Activated CD8-positive, alpha-beta memory T cell treated with anti-CD3 and anti-CD28 coated beads for 36 hours (primary cell): ENCODE results near the gene PCGF6. TPM values are rescaled to one million over a fixed set of nuclear protein-coding genes. Genes with fewer than 3 reads are reported as not detected.
"Not testable (repeated sequence)": the region's sequence is repeated elsewhere in the genome, so short reads cannot be mapped to it uniquely, and the experiment has no call there.

ENCODE experiments used
- CTCF ChIA-PET: fragments of 350-600 bp; sonication (Branson Sonifier 250); formaldehyde crosslinking; loops from one replicate; lab custom pipeline; 2021; ENCODE audit warnings: antibody characterized with exemption; lab: Charles Lee
- POLR2A ChIA-PET: fragments of 350-600 bp; sonication (Branson Sonifier 250); formaldehyde crosslinking; loops from one replicate; lab custom pipeline; 2021; ENCODE audit warnings: antibody characterized with exemption; lab: Charles Lee
- total RNA-seq, 2 experiments: library from RNA; stranded (reverse); gene quantifications; one replicate each; pipeline ENCODE4 v1.2.3, GENCODE V29; 2021

The PCGF6 gene
- total RNA-seq, 2 experiments from 2014 or later, result 17.9 to 18.3 TPM

DNA sequence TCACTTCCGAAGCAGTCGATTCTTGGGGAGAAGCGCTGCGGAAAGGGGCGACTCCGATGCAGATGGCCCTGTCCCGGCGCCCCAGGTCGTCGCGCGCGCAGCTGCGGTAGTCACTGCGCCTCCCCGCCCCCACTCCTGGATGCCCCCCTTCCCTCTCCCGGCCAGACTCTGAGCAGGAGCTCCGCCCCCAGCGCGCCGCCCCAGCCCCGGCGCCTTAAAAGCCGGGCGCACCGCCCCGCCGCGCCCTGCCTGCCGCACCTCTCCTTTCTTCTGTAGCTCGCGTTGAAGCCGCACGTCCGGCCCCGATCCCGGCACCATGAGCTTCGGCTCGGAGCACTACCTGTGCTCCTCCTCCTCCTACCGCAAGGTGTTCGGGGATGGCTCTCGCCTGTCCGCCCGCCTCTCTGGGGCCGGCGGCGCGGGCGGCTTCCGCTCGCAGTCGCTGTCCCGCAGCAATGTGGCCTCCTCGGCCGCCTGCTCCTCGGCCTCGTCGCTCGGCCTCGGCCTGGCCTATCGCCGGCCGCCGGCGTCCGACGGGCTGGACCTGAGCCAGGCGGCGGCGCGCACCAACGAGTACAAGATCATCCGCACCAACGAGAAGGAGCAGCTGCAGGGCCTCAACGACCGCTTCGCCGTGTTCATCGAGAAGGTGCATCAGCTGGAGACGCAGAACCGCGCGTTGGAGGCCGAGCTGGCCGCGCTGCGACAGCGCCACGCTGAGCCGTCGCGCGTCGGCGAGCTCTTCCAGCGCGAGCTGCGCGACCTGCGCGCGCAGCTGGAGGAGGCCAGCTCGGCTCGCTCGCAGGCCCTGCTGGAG, 73.8 kb downstream of the PCGF6 start, which contains the start of gene INA:
INA (plus strand) TSS at position 243 of the 817 bp plus-strand sequence; CDS start at position 317, 74 bp downstream.
- POLR2A ChIA-PET, result interaction anchor here (0.6 kb wide), 1 partner anchor 184 kb away, joined by 7 read pairs; no protein-coding TSS in a partner anchor
- CTCF ChIA-PET, result interaction anchor here (0.6 to 1.3 kb wide), 3 partner anchors 12 to 86 kb away, joined by 3 to 5 read pairs (median 3); no protein-coding TSS in a partner anchor

DNA sequence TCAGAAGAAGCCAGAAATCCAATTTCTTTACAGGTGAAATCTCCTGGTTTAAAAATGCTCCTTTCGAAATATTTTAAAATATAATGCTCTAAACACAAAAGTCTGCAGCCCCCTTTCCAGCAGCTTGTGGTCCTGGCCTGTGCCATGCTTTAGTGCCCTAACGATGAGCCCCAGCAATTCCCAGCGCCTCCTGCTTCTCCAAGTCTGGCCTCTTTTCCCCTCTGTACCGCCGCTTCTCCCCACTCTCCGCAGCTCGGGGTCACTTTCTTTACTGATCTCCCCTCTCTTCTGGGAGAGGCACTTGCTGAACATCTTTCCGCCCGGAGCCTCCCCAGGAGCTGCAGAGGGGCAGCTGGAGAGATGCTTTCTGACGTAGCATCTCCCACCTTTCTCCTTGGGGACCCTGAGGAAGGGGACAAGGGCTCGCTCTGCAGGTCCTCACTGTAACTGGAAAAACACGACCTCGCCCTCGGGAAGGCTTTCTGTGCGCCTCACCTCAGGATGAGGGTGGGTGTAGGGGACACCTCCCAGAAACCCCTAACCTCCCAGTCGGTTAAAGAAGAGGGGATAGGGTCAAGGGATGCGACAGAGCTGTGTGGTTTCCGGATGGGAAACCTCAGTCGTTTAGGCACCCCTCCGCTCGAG, 74.6 kb downstream of the PCGF6 start:
- CTCF ChIA-PET, result interaction anchor here (0.8 to 1.3 kb wide), 2 partner anchors 12 to 85 kb away, joined by 3 to 5 read pairs; no protein-coding TSS in a partner anchor
- POLR2A ChIA-PET, result no interaction called here

DNA sequence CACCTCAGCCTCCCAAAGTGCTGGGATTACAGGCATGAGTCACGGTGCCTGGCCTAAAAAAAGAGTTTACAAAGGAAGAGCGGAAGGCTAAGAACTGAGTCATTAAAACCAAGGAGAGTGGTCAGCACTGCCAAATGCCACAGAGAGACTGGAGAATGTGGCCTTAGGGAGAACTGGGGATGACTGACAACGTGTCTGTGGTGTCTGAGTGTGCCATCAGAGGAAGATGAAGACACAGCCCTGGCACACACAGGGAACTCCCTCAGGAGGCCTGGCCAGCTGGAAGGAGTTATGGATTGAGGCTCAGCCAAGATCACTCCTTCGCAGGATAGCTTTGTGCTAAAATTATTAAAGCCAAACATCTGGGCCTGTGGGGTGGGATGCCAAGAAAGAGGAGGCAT, 77.9 kb downstream of the PCGF6 start:
- POLR2A ChIA-PET, result no interaction called here

DNA sequence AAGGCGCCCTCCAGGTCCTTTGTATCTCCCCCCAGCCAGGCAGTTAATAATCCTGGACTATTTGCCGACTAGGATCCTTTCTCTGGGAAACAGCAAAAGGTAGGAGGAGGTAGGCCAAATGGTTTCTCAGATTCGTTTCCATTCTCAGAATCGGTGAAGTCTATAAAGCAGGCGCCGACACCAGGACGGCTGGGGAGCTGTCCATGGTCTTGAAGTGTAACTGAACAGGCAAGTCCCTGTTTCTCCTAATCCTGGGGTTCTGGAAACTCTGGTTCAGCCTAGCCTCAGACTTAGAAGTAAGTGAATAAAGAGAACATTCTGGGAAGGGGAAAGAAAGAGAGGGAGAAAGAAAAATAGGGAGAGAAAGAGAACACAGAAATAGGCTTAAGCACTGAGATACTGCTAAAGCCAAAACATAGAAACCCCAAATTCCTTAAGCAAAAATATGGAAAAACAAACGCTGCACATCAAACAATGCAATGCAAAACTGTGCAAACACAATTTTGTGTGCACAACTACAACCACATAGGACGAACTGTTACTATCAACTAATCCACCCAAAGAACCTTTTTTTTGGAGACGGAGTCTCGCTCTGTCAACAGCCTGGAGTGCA, 85.1 kb downstream of the PCGF6 start:
- POLR2A ChIA-PET, result no interaction called here
- CTCF ChIA-PET, result no interaction called here

More for the DNA sequence above, 77.9 kb downstream of the PCGF6 start:
- CTCF ChIA-PET, result no interaction called here

DNA sequence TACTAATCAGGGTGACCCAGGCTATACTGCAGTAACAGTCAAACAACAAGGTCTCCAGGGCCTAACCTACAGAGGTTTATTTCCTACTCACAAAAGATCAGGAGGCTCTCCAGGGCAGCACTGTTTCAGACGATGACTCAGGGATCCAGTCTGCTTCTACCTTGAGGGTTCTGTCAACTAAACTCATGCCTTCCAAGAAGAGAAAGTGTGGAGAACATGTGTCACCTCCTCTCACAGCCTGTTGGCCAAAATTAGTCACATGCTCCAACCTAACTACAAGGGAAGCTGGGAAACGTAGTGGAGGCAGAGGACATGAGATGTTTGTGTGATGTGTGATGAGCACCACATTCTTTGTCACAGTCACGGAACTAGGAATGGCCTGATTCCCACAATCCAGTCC, 88.7 kb downstream of the PCGF6 start:
- POLR2A ChIA-PET, result no interaction called here

DNA sequence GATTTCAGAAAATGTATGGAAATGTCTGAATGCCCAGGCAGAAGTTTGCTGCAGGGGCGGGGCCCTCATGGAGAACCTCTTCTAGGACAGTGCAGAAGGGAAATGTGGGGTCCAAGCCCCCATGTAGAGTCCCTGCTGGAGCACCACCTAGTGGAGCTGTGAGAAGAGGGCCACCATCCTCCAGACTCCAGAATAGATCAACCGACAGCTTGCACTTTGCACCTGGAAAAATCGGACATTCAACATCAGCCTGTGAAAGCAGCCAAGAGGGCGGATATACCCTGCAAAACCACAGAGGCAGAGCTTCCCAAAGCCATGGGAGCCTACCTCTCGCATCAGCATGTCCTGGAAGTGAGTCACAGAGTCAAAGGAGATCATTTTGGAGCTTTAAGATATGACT, 91.0 kb downstream of the PCGF6 start:
- ChIA-PET CTCF (interaction anchor here (0.5 kb wide), 1 partner anchor 55 kb away, joined by 3 read pairs; no protein-coding TSS in a partner anchor), POLR2A (no interaction called here)

More for the DNA sequence above, 88.7 kb downstream of the PCGF6 start:
- CTCF ChIA-PET, result interaction anchor here (0.7 kb wide), 1 partner anchor 268 kb away, joined by 3 read pairs; no protein-coding TSS in a partner anchor

DNA sequence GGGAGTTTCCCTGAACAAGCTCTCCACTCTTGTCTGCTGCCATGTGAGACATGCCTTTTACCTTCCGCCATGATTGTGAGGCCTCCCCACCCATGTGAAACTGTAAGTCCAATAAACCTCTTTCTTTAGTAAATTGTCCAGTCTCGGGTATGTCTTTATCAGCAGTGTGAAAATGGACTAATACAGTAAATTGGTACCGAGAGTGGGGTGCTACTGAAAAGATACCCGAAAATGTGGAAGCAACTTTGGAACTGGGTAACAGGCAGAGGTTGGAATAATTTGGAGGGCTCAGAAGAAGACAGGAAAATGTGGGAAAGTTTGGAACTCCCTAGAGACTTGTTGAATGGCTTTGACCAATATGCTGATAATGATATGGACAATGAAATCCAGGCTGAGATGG, 92.0 kb downstream of the PCGF6 start:
- POLR2A ChIA-PET, CTCF ChIA-PET: not testable (repeated sequence)

DNA sequence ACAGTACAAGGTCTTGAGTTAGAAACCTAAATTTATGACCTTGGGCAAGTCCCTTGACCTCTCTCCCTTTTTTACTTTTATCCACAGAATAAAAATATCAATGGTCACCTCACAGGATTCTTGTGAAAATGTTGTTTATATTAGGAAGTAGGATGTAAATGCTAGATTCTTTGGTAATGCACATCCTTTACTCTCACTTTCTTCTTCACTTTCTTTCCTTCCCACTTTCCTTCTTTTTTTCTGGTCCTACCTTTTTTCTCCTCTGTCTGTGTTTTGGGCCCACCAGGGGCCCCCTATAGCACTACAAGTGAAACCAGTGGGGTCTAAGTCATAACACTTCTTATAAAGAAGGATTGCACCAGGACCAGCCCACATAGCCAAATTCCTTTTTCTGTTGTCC, 93.1 kb downstream of the PCGF6 start:
- CTCF ChIA-PET, result no interaction called here
- POLR2A ChIA-PET, result no interaction called here

DNA sequence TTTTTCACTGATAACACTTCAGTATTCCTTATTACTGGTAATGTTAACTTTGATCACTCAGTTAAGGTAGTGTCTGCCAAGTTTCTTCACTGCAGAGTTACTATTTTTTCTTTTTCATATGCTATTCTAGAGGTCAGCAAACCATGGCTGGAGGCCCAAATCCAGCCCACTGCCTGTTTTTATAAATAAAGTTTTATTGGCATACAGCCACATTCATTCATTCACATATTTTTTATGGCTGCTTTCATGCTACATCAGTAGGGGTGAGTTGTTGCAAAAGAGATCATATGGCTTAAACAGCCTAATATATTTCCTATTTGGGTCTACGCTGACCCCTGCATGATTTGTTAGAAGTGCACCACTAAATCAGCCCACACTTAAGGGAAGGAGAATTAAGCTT, 94.3 kb downstream of the PCGF6 start:
- CTCF ChIA-PET, result interaction anchor here (0.6 to 0.7 kb wide), 2 partner anchors 13 to 419 kb away, joined by 3 to 4 read pairs; no protein-coding TSS in a partner anchor
- POLR2A ChIA-PET, result no interaction called here

DNA sequence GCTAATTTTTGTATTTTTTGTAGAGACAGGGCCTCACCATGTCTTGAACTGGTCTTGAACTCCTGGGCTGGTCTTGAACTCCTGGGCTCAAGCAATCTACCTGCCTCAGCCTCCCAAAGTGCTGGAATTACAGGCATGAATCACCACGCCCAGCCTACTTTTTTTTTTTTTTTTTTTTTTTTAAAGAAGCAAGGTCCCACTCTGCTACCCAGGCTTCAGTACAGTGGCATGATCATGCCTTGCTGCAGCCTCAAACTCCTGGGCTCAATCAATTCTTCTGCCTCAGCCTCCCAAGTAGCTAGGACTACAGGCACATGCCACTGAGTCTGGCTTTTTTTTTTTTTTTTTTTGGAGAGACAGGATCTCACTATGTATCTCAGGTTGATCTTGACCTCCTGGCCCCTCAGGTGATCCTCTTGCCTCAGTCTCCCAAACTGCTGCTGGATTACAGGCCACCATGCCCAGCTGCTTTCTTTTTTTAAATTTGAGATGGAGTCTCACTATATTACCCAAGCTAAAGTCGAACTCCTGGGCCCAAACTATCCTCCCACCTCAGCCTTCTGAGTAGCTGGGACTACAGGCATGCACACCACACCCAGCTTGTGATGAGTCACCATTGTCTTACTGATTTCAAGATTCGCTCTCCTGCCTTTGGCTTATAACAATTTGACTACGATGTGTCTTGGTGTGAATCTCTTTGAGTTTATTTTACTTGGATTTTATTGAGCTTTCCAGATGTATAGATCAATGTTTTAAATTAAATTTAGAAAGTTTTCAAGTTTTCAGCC, 96.2 kb downstream of the PCGF6 start:
- ChIA-PET POLR2A (interaction anchor here (0.6 to 0.7 kb wide), 3 partner anchors 159 to 709 kb away, joined by 3 to 9 read pairs (median 3); no protein-coding TSS in a partner anchor), CTCF (no interaction called here)

DNA sequence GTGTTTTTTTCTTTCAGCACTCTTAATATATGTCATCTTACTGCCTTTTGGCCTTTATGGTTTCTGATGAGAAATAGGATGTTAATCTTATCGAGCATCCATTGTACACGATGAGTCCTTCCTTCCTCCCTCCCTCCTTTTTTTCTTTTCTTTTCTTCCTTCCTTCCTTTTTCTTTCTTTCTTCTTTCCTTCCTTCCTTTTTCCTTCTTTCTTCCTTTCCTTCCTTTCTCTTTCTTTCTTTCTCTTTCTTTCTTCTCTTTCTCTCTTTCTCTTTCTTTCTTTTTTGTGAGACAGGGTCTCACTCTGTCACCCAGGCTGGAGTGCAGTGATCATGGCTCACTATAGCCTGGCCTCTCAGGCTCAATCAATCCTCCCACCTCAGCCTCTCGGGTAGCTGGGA, 96.8 kb downstream of the PCGF6 start:
- POLR2A ChIA-PET, result interaction anchor here (0.6 to 0.7 kb wide), 2 partner anchors 308 to 710 kb away, joined by 3 read pairs; no protein-coding TSS in a partner anchor
- CTCF ChIA-PET, result no interaction called here

Other genes starting within 250 kb of the PCGF6 start
- gene NT5C2, start 157.9 kb downstream of the PCGF6 start, total RNA-seq, result 10 to 100 TPM; 40.0 to 46.3 TPM
- gene RPEL1, start 105.3 kb downstream of the PCGF6 start, total RNA-seq, result under 1 TPM in 1 of 2 experiments, not detected in 1; 0.08 TPM
- under 1 TPM; 0.63 to 0.82 TPM for gene INA, start 74.0 kb downstream of the PCGF6 start, total RNA-seq
- 10 to 100 TPM; 12.0 to 12.4 TPM for gene TAF5, start 16.8 kb upstream of the PCGF6 start, total RNA-seq
- 100 to 1,000 TPM; 459 to 475 TPM for gene ATP5MK, start 45.3 kb upstream of the PCGF6 start, total RNA-seq
- gene PDCD11, start 45.5 kb upstream of the PCGF6 start, total RNA-seq, result 10 to 100 TPM; 93.4 to 93.7 TPM
- 10 to 100 TPM; 12.1 to 14.0 TPM for gene CALHM2, start 101.2 kb upstream of the PCGF6 start, total RNA-seq
- not detected for gene CALHM1, start 107.8 kb upstream of the PCGF6 start, total RNA-seq
- gene CALHM3, start 128.1 kb upstream of the PCGF6 start, total RNA-seq, result under 1 TPM in 1 of 2 experiments, not detected in 1; 0.10 TPM
- 1 to 10 TPM; 1.9 to 2.1 TPM for gene NEURL1, start 142.6 kb upstream of the PCGF6 start, total RNA-seq